AG04450 (cell line): ENCODE measurements around the gene SLC35A2. TPM values are rescaled to one million over a fixed set of nuclear protein-coding genes. Genes with fewer than 3 reads are reported as not detected.
"Not testable (repeated sequence)": the region's sequence is repeated elsewhere in the genome, so short reads cannot be mapped to it uniquely, and the experiment has no call there.

Source experiments
- CTCF ChIA-PET: fragments of 300-600, 350-600 bp; formaldehyde crosslinking; extraction: SDS; loops from one replicate; lab custom pipeline; 2022; ENCODE audit warnings: antibody characterized with exemption, inconsistent platforms; lab: Charles Lee
- POLR2A ChIA-PET: fragments of 350-600 bp; formaldehyde crosslinking; extraction: SDS; loops from one replicate; lab custom pipeline; 2021; ENCODE audit warnings: antibody characterized with exemption, inconsistent platforms; lab: Yijun Ruan, JAX
- DNase-seq: peaks from one replicate; pipeline ENCODE4 v3.0.0-alpha.2; 2011; ENCODE audit warnings: low read depth, low spot score
- H3K27ac ChIP-seq: one replicate; pipeline ENCODE4 v1.5.1; 2012; ENCODE audit warnings: low read depth, low read length, control low read depth
- H3K27me3 ChIP-seq: one replicate; pipeline ENCODE4 v1.6.0; 2012; ENCODE audit warnings: low read length; ENCODE audit not compliant: control insufficient read depth, insufficient read depth
- H3K4me3 ChIP-seq: 2 replicates; pipeline ENCODE4 v1.5.1; 2011; ENCODE audit warnings: mild to moderate bottlenecking, low read depth, low read length, control low read depth
- H3K9me3 ChIP-seq: 2 replicates; pipeline ENCODE4 v1.5.1; 2012; ENCODE audit warnings: low read length; ENCODE audit not compliant: control insufficient read depth, insufficient read depth
- CTCF ChIP-seq: IDR thresholded peaks from 2 replicates; pipeline ENCODE4 v1.5.1; 2011; ENCODE audit warnings: low read depth, low read length, control low read depth, inconsistent platforms
- polyA plus RNA-seq: library from polyadenylated mRNA; depleted of rRNA; stranded (reverse); fragments of >200 nt; gene quantifications from 2 replicates; pipeline ENCODE4 v1.2.3, GENCODE V29; 2011

SLC35A2 gene
- polyA plus RNA-seq, 1 experiment, result 39.2 TPM

- no peak for DNase-seq
- H3K27ac ChIP-seq, result no peak overlapping the region
- CTCF ChIA-PET, result interaction anchor here (0.6 kb wide), 1 partner anchor 1112 kb away, joined by 3 read pairs; no protein-coding TSS in a partner anchor
- H3K4me3 ChIP-seq, result peak overlapping the region; percentile 55
- H3K27me3 ChIP-seq, result no peaks in the 10 kb centered on the region
- POLR2A ChIA-PET, result no interaction called here
- no peak for TF ChIP-seq CTCF
- H3K9me3 ChIP-seq, result no peaks in the 10 kb centered on the region
These were observed 21.0 kb downstream of the SLC35A2 start for GRCh38 chrX:48890296-48890925.

GRCh38 chrX:48886586-48886985, 24.9 kb downstream of the SLC35A2 start:
- H3K27me3 ChIP-seq, H3K4me3 ChIP-seq, H3K27ac ChIP-seq, DNase-seq, H3K9me3 ChIP-seq, POLR2A ChIA-PET, CTCF ChIA-PET: not testable (repeated sequence)

- CTCF ChIA-PET, result no interaction called here
- POLR2A ChIA-PET, result no interaction called here
- Histone ChIP-seq H3K27ac (no peak overlapping the region), H3K9me3 (no peaks in the 10 kb centered on the region), H3K27me3 (no peaks in the 10 kb centered on the region), H3K4me3 (no peak overlapping the region)
- no peak for DNase-seq
- TF ChIP-seq CTCF, result no peak
These were observed 27.7 kb downstream of the SLC35A2 start for GRCh38 chrX:48883729-48884128.

GRCh38 chrX:48876944-48877343, 34.5 kb downstream of the SLC35A2 start:
- H3K27me3 ChIP-seq, H3K9me3 ChIP-seq, H3K27ac ChIP-seq, H3K4me3 ChIP-seq, CTCF ChIA-PET, DNase-seq, POLR2A ChIA-PET: not testable (repeated sequence)

GRCh38 chrX:48872017-48872416, 39.4 kb downstream of the SLC35A2 start:
- CTCF ChIA-PET, H3K27ac ChIP-seq, POLR2A ChIA-PET: not testable (repeated sequence)

GRCh38 chrX:48864210-48864609, 47.2 kb downstream of the SLC35A2 start:
- TF ChIP-seq CTCF, result no peak
- Histone ChIP-seq H3K4me3 (no peak overlapping the region), H3K9me3 (no peaks in the 10 kb centered on the region), H3K27me3 (no peaks in the 10 kb centered on the region), H3K27ac (no peak overlapping the region)
- CTCF ChIA-PET, result no interaction called here
- DNase-seq, result peak; percentile 13
- POLR2A ChIA-PET, result interaction anchor here (1.3 kb wide), 1 partner anchor 33 kb away, joined by 7 read pairs; the partner anchor contains the start of genes PQBP1 and TIMM17B

More at GRCh38 chrX:48872017-48872416, 39.4 kb downstream of the SLC35A2 start:
- not testable (repeated sequence) for H3K4me3 ChIP-seq, H3K9me3 ChIP-seq, H3K27me3 ChIP-seq, DNase-seq
